GOT3 (cell line): ENCODE data around the gene PPM1H.
A peak's percentile ranks its signal among the peaks of the same experiment; 100 is the strongest.

Source experiments
- DNase-seq: peaks from one replicate; lab custom pipeline; 2025; ENCODE audit warnings: mixed read lengths; lab: John Stamatoyannopoulos, UW

Gene PPM1H

GRCh38 chr12:62799126-62799736 is 135.7 kb downstream of the PPM1H start:
- peak; percentile 87 for DNase-seq

- no peak for DNase-seq
These were observed 140.7 kb downstream of the PPM1H start for GRCh38 chr12:62794218-62794583.

- peak; percentile 100 for DNase-seq
These were observed 141.4 kb downstream of the PPM1H start for GRCh38 chr12:62793256-62794217.

- no peak for DNase-seq
These were observed 142.6 kb downstream of the PPM1H start for GRCh38 chr12:62792236-62792870.

- no peak for DNase-seq
These were observed 145.1 kb downstream of the PPM1H start for GRCh38 chr12:62789851-62790250.

GRCh38 chr12:62787611-62788010 is 147.3 kb downstream of the PPM1H start:
- no peak for DNase-seq

GRCh38 chr12:62787023-62787422 is 147.9 kb downstream of the PPM1H start:
- no peak for DNase-seq

- DNase-seq = peak; percentile 98
These were observed 148.9 kb downstream of the PPM1H start for GRCh38 chr12:62785941-62786559.

- no peak for DNase-seq
These were observed 150.4 kb downstream of the PPM1H start for GRCh38 chr12:62784576-62784975.

GRCh38 chr12:62783881-62784280 is 151.1 kb downstream of the PPM1H start:
- no peak for DNase-seq

GRCh38 chr12:62781136-62781880 is 153.6 kb downstream of the PPM1H start:
- no peak for DNase-seq

- DNase-seq = no peak
These were observed 155.5 kb downstream of the PPM1H start for GRCh38 chr12:62779488-62779887.

- no peak for DNase-seq
These were observed 156.8 kb downstream of the PPM1H start for GRCh38 chr12:62778187-62778586.

GRCh38 chr12:62776997-62777396 is 158.0 kb downstream of the PPM1H start:
- DNase-seq = no peak

GRCh38 chr12:62776575-62776974 is 158.4 kb downstream of the PPM1H start:
- DNase-seq = no peak

GRCh38 chr12:62774794-62775193 is 160.2 kb downstream of the PPM1H start:
- no peak for DNase-seq

GRCh38 chr12:62772416-62772955 is 162.5 kb downstream of the PPM1H start:
- no peak for DNase-seq

- DNase-seq = no peak
These were observed 163.1 kb downstream of the PPM1H start for GRCh38 chr12:62771828-62772227.

- DNase-seq = no peak
These were observed 164.6 kb downstream of the PPM1H start for GRCh38 chr12:62770381-62770780.

GRCh38 chr12:62769076-62769619 is 165.8 kb downstream of the PPM1H start:
- DNase-seq = no peak

- DNase-seq = no peak
These were observed 167.0 kb downstream of the PPM1H start for GRCh38 chr12:62767946-62768345.
